ENCODE results near the gene KCNIP4.
A peak's percentile ranks its signal among the peaks of the same experiment; 100 is the strongest.

KCNIP4 gene

GRCh38 chr4:20700007-20700761 is 1248.4 kb downstream of the KCNIP4 start, which contains the start of gene PACRGL:
Gene PACRGL (plus strand): TSS chr4:20700458. CDS start chr4:20704482, 4,024 bp downstream.
- DNase-seq = peak; percentile 93

GRCh38 chr4:20698820-20699219 is 1249.8 kb downstream of the KCNIP4 start:
- DNase-seq = no peak

GRCh38 chr4:20698382-20698781 is 1250.2 kb downstream of the KCNIP4 start:
- no peak for DNase-seq

GRCh38 chr4:20696815-20697214 is 1251.8 kb downstream of the KCNIP4 start:
- no peak for DNase-seq

- no peak for DNase-seq
Measured at GRCh38 chr4:20687864-20688263, 1260.7 kb downstream of the KCNIP4 start.

- no peak for DNase-seq
Measured at GRCh38 chr4:20684852-20685763, 1263.5 kb downstream of the KCNIP4 start.

GRCh38 chr4:20683766-20684165 is 1264.8 kb downstream of the KCNIP4 start:
- no peak for DNase-seq

- no peak for DNase-seq
Measured at GRCh38 chr4:20682853-20683252, 1265.7 kb downstream of the KCNIP4 start.

- no peak for DNase-seq
Measured at GRCh38 chr4:20681271-20681670, 1267.3 kb downstream of the KCNIP4 start.

GRCh38 chr4:20680736-20681135 is 1267.8 kb downstream of the KCNIP4 start:
- no peak for DNase-seq

- DNase-seq = no peak
Measured at GRCh38 chr4:20679951-20680350, 1268.6 kb downstream of the KCNIP4 start.
